HG03442 (cell line): ENCODE measurements around the gene KIF4B.
A peak's percentile ranks its signal among the peaks of the same experiment; 100 is the strongest.
"Not testable (repeated sequence)": the region's sequence is repeated elsewhere in the genome, so short reads cannot be mapped to it uniquely, and the experiment has no call there.

Experiments
- ATAC-seq: cut with Tn5 transposase; IDR thresholded peaks from one replicate; pipeline ENCODE4 v1.9.1; 2021; ENCODE audit warnings: mild to moderate bottlenecking, moderate library complexity; ENCODE audit not compliant: unreplicated experiment

Gene KIF4B

DNA sequence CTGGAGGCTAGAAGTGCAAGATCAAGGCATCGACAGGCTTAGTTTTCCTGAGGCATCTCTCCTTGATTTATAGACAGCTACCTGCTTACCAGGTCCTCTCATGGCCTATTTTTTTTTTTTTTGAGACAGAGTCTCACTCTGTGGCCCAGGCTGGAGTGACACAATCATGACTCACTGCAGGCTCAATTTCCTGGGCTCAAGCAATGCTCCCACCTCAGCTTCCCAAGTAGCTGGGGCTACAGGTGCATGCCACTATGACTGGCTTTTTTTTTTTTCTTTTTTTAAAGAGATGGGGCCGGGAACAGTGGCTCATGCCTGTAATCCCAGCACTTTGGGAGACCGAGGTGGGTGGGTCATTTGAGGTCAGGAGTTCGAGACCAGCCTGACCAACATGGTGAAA is 10.8 kb upstream of the KIF4B start:
- ATAC-seq, result not testable (repeated sequence)

DNA sequence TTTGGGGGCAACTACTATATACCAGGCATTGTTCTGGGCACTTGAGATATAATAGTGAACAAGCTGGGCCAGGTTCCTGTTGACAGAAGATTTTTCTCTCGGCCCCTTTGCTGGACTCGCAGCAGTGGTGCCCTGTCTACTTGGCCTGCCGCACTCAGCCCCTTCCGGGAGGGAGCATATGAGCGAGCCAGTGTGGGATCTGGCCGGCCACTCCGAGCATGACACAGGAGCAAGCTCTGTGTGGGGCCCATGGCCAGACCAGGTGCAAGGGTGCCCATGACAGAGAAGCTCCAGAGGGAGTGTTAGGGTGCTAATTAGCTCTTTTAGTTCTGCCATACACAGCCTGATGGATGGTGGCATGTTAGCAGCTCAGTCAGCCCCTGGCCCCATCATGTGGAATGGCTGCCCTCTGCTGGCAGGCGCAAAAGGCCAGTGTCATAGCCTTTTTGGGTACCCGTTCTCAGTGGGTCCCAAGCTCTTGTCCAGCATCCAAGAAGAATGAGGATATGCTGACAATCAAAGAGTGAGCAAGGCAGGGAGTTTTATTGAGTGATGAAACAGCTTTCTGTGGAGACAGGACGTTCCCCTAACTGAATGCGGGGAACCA is 9.3 kb upstream of the KIF4B start:
- ATAC-seq, result peak; percentile 42

DNA sequence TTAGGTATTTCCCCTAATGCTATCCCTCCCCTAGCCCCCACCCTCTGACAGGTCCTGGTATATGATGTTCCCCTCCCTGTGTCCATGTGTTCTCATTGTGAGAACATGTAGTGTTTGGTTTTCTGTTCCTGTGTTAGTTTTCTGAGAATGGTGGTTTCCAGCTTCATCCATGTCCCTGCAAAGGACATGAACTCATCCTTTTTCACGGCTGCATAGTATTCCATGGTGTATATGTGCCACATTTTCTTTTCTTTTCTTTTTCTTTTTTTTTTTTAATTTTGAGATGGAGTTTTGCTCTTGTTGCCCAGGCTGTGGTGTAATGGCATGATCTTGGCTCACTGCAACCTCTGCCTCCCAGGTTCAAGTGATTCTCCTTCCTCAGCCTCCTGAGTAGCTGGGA is 7.3 kb upstream of the KIF4B start:
- not testable (repeated sequence) for ATAC-seq

DNA sequence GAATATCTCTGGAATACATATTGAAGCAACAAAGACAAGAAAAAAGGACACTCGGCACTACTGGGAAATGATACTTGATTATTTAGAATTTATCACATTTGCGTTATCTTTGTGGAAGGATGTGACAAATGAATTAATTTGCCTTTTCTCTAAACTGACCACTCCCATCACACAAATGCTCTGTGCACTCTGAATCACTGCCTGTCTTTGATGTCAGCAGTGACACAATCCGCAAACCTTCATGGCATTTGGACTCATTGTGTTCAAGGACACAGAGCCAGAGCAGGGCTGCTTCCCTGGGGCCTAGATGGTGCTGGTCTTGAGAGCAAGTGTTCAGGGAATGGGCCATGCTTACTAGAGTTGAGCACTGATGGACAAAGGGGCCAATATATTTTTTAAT is 4.9 kb upstream of the KIF4B start:
- ATAC-seq, result no peak

DNA sequence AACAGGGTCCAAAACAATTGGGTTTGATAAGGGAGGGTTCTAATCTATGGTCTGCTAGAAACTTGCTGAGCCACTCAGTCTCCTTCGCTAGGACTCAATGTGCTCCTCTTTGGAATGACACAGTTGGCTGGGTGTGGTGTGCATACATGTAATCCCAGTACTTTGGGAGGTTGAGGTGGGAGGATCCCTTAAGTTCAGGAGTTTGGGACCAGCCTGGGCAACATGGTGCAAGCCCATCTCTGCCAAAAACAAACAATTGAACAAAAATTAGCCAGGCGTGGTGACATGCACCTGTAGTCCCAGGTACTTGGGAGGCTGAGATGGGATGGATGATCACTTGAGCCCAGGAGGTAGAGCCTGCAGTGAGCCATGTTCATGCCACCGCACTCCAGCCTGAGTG is 2.7 kb upstream of the KIF4B start:
- ATAC-seq, result no peak

DNA sequence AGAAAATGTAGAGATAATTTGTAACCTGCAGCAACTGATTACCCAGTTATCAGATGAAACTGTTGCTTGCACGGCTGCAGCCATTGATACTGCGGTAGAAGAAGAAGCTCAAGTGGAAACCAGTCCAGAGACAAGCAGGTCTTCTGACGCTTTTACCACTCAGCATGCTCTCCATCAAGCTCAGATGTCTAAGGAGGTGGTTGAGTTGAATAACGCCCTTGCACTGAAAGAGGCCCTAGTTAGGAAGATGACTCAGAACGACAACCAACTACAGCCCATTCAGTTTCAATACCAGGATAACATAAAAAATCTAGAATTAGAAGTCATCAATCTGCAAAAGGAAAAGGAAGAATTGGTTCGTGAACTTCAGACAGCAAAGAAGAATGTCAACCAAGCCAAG is 1.7 kb downstream of the KIF4B start:
- ATAC-seq, result no peak

DNA sequence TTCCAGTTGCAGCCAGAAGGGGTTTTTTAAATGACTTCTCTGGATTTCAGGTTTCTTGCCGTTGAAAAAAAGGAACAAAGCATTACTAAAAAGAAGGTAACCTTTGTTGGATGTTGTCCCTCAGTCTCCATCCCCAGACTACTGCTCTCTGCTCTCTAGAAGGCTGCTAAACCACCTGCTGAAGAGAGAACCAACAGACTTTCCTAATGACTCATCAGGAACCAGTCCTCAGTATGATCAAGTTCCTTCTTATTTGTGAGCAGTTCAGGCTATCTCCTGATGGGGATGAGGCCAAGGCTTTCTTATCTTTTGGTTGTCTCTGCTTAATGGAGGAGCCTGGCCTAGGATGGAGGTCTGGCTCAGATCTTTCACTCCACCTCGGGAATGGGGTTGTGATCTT is 4.1 kb downstream of the KIF4B start:
- peak; percentile 99 for ATAC-seq

DNA sequence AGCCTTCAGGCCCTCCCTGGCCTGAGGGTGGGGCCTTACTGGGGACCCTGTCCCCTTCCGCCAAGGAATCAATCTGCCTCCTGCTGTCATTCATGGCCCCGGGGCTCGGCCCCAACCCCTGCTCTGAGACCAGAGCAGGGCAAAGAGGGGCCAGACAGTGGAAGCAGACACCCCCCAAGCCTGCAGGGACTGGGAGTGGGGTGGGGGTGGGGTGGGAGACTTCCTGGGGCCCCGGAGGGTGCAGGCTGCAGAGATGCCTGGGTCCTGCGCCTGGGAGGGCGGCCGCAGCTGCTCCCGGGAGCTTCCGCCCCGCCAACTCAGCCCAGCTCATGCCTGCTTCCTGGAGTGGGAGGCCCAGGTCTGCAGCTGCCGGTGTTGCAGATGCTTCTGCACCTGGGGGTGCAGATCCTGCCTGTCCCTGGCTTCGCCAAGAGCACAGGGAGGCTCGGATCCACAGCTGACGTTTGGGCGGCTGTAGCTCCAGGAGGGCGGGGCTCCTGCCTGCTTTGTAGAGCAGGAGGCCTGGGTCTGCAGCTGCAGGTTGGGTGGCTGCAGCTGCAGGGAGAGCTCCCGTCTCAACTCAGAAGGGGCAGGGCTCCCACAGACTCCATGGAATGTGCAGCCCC is 6.2 kb downstream of the KIF4B start:
- ATAC-seq, result no peak

DNA sequence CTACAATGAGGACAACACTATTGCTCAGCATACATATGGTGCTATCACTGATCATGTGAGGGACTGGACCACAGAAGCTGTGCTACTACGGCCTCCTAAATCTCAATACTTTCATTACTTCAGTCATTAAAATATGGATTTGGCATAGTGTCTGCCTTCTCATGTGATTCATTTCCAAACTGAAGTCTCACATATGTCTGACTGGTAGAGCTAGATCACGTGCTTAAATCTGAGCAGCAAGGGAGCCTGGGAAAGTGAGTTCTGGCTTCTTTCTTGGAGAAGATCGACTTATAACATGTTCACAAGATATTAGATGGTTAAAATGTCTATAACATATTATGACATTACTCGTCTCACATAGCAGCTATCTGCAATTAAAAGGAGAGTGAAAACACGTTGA is 8.3 kb downstream of the KIF4B start:
- ATAC-seq, result no peak

DNA sequence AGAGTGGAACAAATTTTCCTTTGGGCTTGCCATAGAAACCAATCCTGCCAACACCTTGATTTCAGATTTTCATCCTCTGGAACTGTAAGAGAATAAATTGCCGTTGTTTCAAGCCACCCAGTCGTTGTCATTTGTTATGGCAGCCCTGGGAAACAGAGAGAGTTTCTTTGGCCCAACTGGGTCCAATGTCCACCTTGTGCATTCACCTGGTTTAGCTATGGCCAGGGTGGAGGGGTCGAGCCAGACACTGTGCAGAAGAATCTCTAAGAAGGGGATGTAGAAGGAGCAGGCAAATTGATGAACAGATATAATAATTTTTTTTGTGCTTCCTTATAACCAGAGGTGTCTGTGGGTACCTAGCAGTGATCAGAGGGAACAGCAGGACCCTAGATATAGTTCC is 9.8 kb downstream of the KIF4B start:
- no peak for ATAC-seq

DNA sequence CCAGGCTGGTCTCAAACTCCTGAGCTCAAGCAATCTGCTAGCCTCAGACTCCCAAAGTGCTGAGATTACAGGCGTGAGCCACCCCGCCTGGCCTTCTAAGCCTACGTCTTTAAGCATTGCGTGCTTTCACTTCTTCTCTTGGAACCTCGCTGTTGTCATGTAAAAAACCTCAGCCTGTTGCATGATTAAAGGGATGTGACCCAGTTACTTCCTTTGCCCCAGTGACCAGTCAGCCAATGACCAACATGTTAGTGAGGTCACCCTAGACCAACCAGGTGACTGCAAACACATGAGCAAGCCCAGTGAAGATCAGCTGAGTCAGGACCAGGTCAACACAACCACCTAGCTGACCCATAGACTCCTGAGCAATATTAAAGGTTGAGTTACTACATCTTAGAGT is 10.5 kb downstream of the KIF4B start:
- ATAC-seq, result peak; percentile 64

DNA sequence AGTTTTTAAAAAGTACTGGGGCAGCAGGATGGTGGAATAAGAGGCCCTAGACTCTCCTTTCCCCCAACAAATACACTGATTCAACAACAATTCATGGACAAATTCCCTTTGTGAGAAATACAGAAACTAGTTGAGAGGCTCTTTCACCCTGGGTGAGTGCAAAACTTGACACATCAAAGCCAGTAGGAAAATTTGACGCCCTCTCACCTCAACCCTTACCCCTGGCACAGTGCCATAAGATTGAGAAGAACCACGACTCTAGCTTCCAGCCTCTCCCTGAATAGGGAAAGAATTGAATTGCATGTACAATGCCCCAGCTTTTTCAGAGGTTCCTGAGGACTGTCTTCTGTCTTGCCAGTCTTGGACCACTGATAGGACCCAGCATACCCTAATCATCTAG is 12.3 kb downstream of the KIF4B start:
- ATAC-seq, result no peak

DNA sequence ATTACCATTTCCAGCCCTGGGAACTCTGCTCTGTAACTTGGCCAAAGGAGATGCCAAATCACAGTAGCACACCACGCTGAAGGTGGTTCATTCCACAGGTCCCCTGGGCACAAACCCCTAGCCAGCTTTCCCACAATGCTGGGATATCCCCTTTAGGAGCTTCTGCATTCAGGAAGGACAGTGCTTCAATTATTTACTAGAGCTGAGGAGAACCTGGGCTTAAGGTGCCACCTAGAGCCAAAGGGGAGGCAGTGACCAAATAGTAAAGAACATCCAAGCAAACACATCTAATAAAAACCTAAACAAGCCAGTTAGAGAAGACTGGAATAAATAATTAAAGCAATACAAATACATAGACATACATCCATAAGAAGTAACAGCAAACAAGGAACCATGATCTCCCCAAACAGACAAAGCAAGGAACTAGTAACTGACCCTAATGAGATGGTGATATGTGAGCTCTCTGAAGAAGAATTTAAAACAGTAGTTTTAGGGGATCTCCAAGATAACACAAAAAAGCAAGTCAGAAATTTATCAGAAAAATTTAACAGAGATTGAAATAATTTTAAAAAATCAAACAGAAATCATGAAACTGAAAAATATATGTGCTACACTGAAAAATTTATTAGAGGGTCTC is 14.6 kb downstream of the KIF4B start:
- no peak for ATAC-seq

DNA sequence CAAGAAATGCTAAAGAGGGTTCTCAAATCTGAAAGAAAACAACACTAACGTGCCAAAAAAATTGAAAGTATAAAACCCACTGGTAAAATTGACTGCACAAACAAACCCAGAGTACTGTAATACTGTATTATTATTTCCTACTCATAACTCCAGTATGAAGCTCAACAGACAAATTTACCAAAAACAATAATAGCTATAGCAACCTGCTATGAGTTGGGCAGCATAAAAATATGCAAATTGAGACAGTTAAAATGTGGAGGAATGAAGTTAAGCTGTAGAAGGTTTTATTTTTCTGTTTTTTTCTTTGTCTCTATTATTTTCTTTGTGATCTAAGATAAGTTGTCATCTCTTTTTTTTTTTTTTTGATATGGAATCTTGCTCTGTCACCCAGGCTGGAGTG is 15.7 kb downstream of the KIF4B start:
- no peak for ATAC-seq

DNA sequence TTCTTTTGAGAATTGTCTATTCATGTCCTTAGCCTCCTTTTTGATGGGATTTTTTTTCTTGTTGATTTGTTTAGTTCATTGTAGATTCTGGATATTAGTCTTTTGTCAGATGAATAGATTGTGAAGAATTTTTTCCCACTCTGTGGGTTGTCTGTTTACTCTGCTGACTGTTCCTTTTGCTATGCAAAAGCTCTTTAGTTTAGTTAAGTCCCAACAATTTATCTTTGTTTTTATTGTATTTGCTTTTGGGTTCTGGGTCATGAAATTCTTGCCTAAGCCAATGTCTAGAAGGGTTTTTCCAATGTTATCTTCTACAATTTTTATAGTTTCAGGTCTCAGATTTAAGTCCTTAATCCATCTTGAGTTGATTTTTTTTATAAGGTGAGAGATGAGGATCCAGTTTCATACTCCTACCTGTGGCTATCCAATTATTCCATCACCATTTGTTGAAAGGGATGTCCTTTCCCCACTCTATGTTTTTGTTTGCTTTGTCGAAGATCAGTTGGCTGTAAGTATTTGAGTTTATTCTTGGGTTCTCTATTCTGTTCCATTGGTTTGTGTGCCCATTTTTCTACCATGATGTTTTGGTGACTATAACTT is 20.7 kb downstream of the KIF4B start:
- ATAC-seq, result not testable (repeated sequence)

DNA sequence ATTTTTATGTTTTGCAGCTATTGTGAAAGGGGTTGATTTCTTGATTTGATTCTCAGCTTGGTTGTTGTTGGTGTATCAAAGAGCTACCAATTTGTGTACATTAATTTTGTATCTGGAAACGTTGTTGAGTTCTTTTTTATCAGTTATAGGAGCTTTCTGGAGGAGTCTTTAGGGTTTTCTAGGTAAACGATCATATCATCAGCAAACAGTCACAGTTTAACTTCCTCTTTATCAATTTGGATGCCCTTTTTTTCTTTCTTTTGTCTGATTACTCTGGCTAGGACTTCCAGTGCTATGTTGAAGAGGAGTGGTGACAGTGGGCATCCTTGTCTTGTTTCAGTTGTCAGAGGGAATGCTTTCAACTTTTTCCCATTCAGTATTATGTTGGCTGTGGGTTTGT is 21.5 kb downstream of the KIF4B start:
- ATAC-seq, result not testable (repeated sequence)

DNA sequence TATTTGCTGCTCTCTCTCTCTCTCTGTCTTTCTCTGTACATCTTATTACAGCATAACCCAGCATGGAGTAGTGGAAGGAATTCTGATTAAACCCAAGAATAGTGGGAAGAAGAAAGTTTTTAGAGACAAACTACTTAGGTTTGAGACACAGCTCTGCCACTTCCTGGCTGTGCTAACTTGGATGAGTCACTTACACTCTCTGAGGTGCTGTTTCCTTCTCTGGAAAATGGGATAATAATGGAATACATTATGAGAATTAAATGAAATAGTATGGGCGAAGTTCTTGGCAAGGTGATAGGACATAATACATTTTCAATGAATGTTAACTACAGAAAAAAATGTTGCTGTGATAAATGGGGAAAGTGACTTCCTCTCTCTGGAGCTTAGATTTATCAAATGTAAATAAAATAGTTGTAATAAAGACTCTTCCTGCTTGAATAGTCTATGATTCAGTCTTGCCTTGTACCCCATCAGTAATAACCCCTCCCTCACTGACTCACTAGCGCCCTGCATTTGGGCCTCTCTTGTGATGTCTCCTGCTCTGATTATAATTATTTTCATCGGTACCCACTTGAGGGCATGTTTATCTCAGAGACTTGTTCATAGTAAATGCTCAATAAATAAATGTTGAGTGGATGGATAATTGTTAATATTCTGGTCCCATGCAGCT is 27.6 kb downstream of the KIF4B start:
- no peak for ATAC-seq

DNA sequence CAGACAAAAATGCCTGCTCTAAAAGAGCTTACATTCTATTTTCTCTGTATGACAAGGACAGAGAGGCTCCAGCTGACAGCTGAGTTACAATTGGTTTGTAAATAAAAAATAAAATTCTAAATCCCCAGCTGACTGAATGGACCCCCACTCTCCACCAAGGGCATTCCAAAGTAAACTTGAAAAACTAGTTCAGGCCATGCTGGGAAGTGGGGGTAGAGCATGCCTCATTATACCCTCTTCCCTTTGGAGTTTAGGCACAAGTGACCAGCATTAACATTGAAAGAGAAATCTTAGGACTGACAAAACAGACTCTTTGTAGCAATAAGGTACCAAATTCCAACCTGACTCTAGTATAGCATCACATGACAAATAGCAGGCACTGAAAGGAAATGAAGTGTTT is 31.0 kb downstream of the KIF4B start:
- no peak for ATAC-seq

DNA sequence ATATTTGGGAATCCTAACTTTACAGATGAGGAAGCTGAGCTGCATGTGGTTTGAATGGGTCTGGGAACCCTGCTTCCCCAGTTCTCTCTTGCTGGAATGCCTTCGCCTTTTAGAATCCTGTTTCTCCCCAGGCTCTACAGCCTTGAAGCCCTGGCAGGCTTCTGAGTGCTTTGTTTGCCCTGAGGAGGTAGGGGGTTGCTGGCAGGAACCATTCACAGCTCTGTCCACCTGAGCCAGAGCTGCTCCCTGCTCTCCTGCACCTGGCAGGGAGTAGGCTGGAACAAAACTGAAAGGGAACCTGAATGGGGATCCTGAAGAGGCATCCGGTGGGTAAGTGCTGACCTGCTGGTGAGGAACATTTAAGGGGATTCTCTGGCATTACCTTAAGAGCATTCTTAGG is 33.0 kb downstream of the KIF4B start:
- ATAC-seq, result no peak

DNA sequence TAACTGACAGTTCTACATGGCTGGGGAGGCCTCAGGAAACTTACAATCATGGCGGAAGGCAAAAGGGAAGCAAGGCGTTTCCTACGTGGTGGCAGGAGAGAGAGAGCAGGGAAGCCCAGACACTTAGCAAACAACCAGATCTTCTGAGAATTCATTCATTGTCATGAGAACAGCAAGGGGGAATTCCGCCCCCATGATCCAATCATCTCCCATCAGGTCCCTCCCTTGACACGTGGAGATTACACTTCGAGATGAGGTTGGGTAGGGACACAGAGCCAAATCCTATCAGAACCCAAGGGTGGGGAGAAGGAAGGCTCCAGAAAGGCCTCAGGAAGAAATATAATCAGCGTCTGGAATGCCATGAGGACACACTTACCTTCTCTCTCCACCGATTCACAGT is 34.3 kb downstream of the KIF4B start:
- ATAC-seq, result no peak

DNA sequence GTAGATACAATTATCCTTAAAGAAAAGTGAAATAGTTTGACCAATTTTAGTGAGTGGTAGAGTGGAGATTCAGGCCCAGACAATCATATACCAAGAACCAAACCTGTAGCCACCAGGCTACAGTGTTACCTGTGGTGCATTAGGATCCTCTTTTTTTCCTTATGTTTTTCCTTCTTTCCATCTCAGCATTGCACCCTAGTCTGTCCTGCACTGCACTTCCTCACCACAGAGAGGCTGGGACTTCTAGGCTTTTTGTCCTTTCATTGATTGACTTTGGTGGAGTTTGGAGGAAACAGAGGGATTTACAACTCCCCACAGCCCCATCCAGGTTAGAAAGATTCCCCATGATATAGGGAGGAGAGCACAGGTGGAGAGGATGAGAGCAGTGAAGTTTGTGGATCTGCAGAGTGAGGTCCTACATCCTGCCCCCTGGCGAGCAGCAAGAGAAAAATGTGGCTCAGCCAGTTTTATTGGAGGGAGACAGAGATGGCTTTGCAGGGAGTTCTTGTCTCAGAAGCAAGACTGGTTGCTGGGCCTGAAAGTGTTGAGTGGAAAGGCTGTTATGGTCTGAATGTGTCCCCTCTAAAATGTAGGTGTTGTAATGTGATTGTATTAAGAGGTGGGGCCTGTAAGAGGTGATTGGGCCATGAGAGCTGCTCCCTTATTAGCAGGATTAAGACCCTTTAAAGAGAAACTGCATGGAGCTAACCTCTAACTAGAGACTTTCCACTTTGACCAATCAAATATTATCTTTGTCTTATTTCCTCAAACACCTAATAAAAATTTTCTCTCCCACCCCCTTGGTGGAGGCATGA is 36.2 kb downstream of the KIF4B start:
- no peak for ATAC-seq
